CD4-positive, alpha-beta T cell treated with Interleukin-10 for 1 hour (primary cell): ENCODE data around the gene CORO6.

ENCODE experiments used
- DNase-seq: peaks from one replicate; pipeline ENCODE4 v3.0.0-alpha.2; 2020

The CORO6 gene

GRCh38 chr17:29576214-29577000, 46.3 kb downstream of the CORO6 start:
- DNase-seq = no peak

GRCh38 chr17:29575511-29576213, 47.0 kb downstream of the CORO6 start:
- no peak for DNase-seq

- no peak for DNase-seq
These were observed 47.8 kb downstream of the CORO6 start for GRCh38 chr17:29574732-29575510.

GRCh38 chr17:29573871-29574731, 48.6 kb downstream of the CORO6 start:
- DNase-seq = no peak

- no peak for DNase-seq
These were observed 49.2 kb downstream of the CORO6 start for GRCh38 chr17:29573558-29573869.

- DNase-seq = peak; percentile 55
These were observed 49.8 kb downstream of the CORO6 start for GRCh38 chr17:29572691-29573557.

GRCh38 chr17:29571883-29572681, 50.6 kb downstream of the CORO6 start:
- DNase-seq = no peak

- DNase-seq = no peak
These were observed 51.2 kb downstream of the CORO6 start for GRCh38 chr17:29571486-29571882.

GRCh38 chr17:29570521-29570920, 52.2 kb downstream of the CORO6 start:
- no peak for DNase-seq

- no peak for DNase-seq
These were observed 53.3 kb downstream of the CORO6 start for GRCh38 chr17:29569245-29569950.

GRCh38 chr17:29568331-29569244, 54.1 kb downstream of the CORO6 start, which contains the start of gene TP53I13:
TP53I13 (plus strand) TSS chr17:29568701; CDS start chr17:29568759, 58 bp downstream.
- peak; percentile 93 for DNase-seq

GRCh38 chr17:29567554-29568330, 55.0 kb downstream of the CORO6 start:
- DNase-seq = peak; percentile 81

GRCh38 chr17:29567304-29567553, 55.5 kb downstream of the CORO6 start:
- no peak for DNase-seq

- peak; percentile 57 for DNase-seq
These were observed 56.0 kb downstream of the CORO6 start, which contains the start of gene ABHD15 for GRCh38 chr17:29566473-29567303. ABHD15 (minus strand) TSS chr17:29567037; CDS start chr17:29566966, 71 bp downstream.

GRCh38 chr17:29565643-29566472, 56.9 kb downstream of the CORO6 start:
- peak; percentile 63 for DNase-seq
